HEK293 (cell line): ENCODE results near the gene INTS6.

ENCODE experiments used
- ZNF132 ChIP-seq: fragments of 450-650 bp; formaldehyde crosslinking; IDR thresholded peaks from 2 replicates; pipeline ENCODE4 v1.5.1; 2017; ENCODE audit warnings: missing biosample characterization, missing genetic modification characterization, borderline replicate concordance
- ZNF639 ChIP-seq: fragments of 450-650 bp; formaldehyde crosslinking; IDR thresholded peaks from 2 replicates; pipeline ENCODE4 v1.5.1; 2016; ENCODE audit warnings: missing biosample characterization, missing genetic modification characterization
- TF ChIP-seq, protein P1 (sequence below): fragments of 450-650 bp; formaldehyde crosslinking; IDR thresholded peaks from 2 replicates; pipeline ENCODE4 v1.5.1; 2016; ENCODE audit warnings: missing biosample characterization, missing genetic modification characterization

- TF ChIP-seq, protein P1, sequence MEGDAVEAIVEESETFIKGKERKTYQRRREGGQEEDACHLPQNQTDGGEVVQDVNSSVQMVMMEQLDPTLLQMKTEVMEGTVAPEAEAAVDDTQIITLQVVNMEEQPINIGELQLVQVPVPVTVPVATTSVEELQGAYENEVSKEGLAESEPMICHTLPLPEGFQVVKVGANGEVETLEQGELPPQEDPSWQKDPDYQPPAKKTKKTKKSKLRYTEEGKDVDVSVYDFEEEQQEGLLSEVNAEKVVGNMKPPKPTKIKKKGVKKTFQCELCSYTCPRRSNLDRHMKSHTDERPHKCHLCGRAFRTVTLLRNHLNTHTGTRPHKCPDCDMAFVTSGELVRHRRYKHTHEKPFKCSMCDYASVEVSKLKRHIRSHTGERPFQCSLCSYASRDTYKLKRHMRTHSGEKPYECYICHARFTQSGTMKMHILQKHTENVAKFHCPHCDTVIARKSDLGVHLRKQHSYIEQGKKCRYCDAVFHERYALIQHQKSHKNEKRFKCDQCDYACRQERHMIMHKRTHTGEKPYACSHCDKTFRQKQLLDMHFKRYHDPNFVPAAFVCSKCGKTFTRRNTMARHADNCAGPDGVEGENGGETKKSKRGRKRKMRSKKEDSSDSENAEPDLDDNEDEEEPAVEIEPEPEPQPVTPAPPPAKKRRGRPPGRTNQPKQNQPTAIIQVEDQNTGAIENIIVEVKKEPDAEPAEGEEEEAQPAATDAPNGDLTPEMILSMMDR (tag by site-specific recombination) = no peak
- TF ChIP-seq ZNF132 (no peak), ZNF639 (tag by site-specific recombination) (no peak)
Observed at GRCh38 chr13:51324714-51325420, 128.0 kb downstream of the INTS6 start.
